Activated CD4-positive, alpha-beta T cell treated with anti-CD3 and anti-CD28 coated beads, Interleukin-2, amount 50 U/mL, for 4 hours (primary cell): ENCODE data around the gene LILRB4.
"Not testable (repeated sequence)": the region's sequence is repeated elsewhere in the genome, so short reads cannot be mapped to it uniquely, and the experiment has no call there.

Experiments used
- DNase-seq, 2 experiments: peaks; one replicate each; pipeline ENCODE4 v3.0.0-alpha.2; 2020

LILRB4 gene

GRCh38 chr19:54662730-54663129 is at the start of gene LILRB4:
LILRB4 (plus strand) TSS chr19:54662985; CDS start chr19:54663034, 49 bp downstream.
- no peak for DNase-seq

DNA sequence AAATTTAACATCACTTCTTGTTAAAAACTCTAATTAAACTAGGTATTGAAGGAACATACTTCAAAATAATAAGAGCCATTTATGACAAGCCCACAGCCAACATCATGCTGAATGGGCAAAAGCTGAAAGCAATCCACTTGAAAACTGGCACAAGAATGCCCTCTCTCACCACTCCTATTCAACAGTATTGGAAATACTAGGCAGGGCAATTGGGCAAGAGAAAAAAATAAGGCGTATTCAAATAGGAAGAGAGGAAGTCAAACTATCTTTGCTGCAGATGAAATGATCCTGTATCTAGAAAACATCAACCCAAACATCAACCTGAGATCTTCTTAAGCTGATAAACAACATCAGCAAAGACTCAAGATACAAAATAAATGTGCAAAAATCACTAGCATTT is 48.1 kb upstream of the LILRB4 start:
- no peak for DNase-seq

DNA sequence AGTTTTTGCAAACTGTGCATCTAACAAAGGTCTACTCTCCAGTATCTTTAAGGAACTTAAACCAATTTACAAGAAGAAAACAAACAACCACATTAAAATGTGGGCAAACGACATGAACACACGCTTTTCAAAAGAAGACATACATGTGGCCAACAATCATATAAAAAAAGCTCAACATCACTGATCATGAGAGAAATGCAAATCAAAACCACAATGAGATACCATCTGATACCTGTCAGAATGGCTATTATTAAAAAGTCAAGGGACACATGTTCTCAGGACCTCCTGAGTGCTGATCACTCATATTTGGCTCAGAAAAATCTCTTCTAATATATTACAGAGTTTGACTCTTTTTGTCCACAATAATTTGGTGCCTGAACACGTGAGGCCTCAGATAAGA is 46.7 kb upstream of the LILRB4 start:
- no peak for DNase-seq

DNA sequence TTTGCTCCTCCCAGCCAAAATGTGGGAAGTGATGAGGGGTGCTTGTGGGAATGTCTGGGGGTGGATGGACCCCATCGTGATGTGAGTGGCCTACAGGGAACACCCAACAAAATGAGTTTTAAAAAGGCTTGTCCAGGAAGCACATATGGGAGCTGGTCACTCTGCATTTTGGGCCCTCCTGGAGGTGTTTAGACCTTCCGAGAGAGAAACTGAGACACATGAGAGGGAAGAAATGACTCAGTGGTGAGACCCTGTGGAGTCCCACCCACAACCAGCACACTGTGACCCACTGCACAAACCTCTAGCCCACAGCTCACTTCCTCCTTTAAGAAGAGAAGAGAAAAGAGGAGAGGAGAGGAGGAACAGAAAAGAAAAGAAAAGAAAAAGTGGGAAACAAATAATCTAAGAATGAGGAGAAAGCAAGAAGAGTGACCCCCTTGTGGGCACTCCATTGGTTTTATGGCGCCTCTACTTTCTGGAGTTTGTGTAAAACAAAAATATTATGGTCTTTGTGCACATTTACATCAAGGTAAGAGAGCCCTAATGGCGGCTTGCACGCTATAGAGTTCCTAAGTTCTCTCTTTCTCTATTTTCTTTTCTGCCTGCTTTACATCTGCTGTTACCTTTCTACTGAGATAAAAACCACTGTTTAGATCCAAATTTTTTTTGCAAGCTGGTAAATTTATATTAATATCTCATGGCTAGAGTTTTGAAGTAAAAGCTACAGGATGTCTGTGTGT is 45.8 kb upstream of the LILRB4 start:
- DNase-seq = no peak

DNA sequence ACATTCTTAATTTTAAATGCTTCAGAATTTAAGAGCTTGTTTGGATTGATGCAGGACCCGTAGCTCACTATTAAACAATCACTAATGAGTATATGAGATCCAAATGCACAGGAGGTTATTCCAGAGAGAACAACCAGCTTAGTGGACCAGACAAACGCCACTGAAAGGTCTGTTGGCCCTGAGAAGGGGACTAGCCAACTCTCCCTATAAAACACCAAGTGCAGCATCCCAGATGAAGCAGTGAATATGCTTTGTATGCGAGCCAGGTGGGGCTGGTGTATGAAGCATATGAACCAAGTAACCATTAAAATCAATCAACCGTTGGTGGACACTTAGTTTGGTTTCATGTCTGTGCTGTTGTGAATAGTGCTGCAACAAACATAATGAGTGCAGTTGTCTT is 42.3 kb upstream of the LILRB4 start:
- no peak for DNase-seq

DNA sequence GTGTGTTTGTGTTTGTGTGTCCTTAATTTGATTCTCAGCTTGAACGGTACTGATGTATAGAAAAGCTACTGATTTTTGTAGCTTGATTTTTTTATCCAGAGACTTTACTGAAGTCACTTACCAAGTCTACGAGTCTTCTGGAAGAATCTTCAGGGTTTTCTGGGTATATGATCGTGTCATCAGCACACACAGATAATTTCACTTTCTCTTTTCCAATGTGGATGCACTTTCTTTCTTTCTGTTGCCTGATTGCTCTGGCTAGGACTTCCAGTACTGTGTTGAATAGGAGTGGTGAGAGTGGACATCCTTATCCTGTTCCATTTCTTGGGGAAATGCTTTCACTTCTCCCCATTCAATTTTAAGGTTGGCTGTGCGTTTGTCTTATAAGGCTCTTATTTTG is 40.4 kb upstream of the LILRB4 start:
- DNase-seq = no peak

DNA sequence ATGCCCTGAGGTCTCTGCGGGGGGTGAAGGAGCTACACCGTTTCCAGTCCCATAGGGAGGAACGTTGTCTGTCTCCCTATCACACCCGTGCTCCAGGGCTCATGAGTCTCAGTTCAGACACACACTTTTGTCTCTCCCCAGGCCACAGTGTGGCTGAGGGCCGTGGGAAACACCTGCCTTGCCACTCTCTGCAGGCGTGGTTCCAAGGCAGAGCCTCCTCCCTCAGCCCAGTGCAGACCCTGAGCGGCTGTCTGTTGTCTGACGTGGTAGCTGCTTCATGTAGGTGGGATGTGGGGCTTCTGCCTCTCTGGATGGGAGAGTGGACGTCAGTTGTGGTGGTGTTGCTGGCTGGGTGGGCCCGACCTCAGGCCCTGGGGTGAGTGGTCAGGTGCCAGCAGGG is 38.6 kb upstream of the LILRB4 start:
- not testable (repeated sequence) for DNase-seq

DNA sequence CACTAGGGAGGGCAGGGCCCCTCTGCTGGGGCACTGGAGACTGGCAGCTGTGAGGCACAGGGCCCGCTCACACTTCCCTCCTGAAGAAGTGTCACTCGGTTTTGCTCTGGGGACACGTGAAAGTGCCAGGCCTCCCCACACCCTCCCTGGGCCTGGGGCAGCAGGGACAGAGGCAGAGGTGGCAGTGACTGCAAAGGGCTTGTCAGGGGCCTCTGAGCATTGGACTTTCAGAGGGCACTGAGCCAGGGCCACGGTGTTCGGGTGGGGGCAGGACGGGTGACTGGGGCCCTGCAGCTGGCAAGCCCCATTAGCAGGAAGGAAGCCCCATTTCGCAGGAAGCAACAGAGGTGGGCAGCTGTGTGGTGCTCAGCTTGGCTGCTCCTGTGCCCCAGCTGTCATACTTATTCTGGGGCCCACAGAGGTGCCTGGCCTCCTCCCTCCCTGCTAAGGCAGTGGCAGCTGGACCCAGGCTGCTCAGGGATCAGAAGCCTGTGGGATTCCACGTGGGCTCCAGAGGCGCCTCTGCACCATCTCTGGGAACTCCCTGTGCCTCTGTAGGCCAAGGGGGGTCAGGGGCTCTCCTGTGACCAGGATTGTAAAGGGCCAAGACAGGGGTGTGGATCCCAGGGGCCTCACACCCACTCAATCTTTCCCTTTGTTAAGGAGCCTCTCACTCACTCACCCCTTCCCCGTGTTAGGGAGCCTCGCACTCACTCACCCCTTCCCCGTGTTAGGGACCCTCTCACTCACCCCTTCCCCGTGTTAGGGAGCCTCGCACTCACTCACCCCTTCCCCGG is 37.7 kb upstream of the LILRB4 start:
- not testable (repeated sequence) for DNase-seq

GRCh38 chr19:54626757-54627156 is 36.0 kb upstream of the LILRB4 start:
- DNase-seq = no peak

DNA sequence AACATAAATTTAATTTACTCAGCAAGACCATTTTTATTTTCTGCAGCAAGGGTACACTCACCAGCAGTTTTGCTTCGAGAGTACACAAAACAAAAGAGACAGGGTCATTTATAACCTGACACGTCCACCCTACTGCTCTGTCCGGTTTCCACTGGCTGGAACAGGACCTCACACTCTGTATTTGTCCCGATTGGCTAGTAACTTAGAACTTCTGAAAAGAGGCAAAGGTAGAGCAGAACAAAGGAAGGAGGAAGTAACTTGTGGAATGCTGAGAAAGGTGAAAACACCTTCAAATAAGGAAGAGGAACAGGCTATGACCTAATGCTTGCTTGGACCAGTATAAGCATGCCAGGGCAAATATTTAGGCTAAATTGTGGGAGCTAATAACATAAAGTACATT is 34.9 kb upstream of the LILRB4 start:
- not testable (repeated sequence) for DNase-seq

GRCh38 chr19:54630262-54630661 is 32.5 kb upstream of the LILRB4 start, which contains the start of gene LILRB1:
LILRB1 (plus strand) TSS chr19:54630484; CDS start chr19:54631074, 590 bp downstream.
- DNase-seq = not testable (repeated sequence)

GRCh38 chr19:54630782-54631181 is 32.0 kb upstream of the LILRB4 start:
- no peak for DNase-seq

GRCh38 chr19:54631489-54632337 is 31.1 kb upstream of the LILRB4 start:
- DNase-seq = not testable (repeated sequence)

GRCh38 chr19:54632517-54632916 is 30.3 kb upstream of the LILRB4 start:
- not testable (repeated sequence) for DNase-seq

- DNase-seq = no peak
Measured at GRCh38 chr19:54633401-54633800, 29.4 kb upstream of the LILRB4 start.

DNA sequence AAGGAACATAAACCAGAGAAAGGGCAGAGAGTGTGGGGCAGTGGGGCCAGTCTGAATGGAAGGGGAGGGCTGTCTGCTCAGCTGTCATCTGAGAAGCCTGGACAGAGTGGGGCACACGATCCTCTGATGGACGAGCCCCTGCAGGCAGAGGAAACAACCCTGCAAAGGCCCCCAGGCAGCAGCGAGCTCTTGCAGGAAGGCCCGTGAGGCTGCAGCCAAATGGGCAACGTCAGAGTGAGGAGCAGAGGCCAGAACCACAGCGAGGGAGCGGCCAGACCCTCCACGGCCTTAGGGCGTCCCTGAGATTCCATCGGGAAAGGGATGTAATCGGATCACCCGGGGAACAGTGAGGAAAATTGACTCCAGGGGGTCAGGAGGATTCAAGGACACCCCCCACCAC is 26.7 kb upstream of the LILRB4 start:
- DNase-seq = not testable (repeated sequence)

GRCh38 chr19:54638683-54639082 is 24.1 kb upstream of the LILRB4 start:
- no peak for DNase-seq

DNA sequence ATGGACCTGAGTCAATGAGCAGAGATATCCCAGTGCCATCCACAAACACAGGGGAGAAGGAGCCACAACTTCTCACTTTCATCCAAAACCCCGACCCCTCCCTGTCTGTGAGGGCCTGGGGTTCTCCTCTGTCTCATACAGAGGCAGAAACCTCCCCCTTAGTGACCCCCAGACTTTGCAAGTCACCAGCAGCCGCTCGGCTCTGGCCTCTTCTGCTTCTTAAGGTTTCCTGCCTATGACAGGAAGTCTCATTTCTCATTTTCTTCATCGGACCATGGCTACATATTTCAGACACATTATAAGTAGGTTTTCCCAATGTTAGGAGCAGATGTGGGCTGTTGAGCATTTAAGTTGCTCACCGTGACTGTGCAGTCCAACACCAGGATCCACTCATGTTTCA is 19.8 kb upstream of the LILRB4 start:
- not testable (repeated sequence) for DNase-seq

GRCh38 chr19:54643583-54643982 is 19.2 kb upstream of the LILRB4 start:
- not testable (repeated sequence) for DNase-seq

GRCh38 chr19:54644056-54644455 is 18.7 kb upstream of the LILRB4 start:
- DNase-seq = no peak

GRCh38 chr19:54646331-54646841 is 16.4 kb upstream of the LILRB4 start:
- no peak for DNase-seq

DNA sequence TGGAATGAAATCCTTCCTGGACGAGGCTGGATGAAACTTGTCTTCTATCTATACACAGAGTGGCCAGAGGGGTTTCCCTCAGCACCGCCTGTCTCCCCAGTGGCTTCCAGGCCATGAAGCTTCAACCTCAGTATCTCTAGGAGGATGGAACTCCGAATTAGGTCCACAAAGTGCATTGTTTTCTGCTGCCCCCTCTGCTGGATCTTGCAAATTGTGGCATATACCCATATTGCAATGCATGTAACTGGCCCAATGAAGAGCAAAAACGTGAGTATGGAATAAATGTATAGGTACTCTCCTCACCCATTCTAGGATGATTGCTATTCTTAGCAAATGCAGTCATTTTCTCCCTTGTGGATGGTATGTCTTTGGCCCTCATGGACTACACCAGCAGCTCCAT is 14.7 kb upstream of the LILRB4 start:
- DNase-seq = no peak

- no peak for DNase-seq
Measured at GRCh38 chr19:54650108-54650655, 12.6 kb upstream of the LILRB4 start.
